ENCODE results near the gene PAK6. TPM values are rescaled to one million over a fixed set of nuclear protein-coding genes. Genes with fewer than 3 reads are reported as not detected.

PAK6 gene
- polyA plus RNA-seq, 1 donor (not counting 4 experiments of a cell fraction or from before 2014, with no cell fraction given): 11.5 TPM

DNA sequence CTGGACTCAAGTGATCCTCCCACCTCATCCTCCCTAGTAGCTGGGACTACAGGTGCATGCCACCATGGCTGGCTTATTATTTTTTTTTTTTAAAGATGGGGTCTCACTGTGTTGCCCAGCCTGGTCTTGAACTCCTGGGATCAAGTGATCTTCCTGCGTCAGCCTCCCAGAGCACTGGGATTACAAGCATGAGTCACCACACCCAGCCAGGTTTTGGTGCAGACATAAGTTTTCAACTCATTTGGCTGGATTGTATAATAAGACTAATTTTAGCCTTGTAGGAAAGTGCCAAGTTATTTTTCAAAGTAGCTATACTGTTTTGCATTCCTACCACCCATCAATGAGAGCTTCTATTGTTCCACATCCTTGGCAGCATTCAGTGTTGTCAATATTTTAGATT, 45.9 kb upstream of the PAK6 start:
- Histone ChIP-seq H3K9me1 (ENCODE audit: control insufficient read depth, extremely low read depth, insufficient read depth, low read length) (no peaks in the 10 kb centered on the region), H4K20me1 (ENCODE audit: control insufficient read depth, extremely low read depth, insufficient read depth, low read length) (no peaks in the 10 kb centered on the region), H3K9ac (ENCODE audit: control insufficient read depth, extremely low read depth, insufficient read depth, low read length) (no peak overlapping the region), H3K27me3 (ENCODE audit: control insufficient read depth, extremely low read depth, insufficient read depth, low read length) (no peaks in the 10 kb centered on the region), H3K9me3 (ENCODE audit: control insufficient read depth, low read depth, low read length) (no peaks in the 10 kb centered on the region), H3K4me3 (ENCODE audit: control insufficient read depth in 2 of 3, extremely low read depth in 1 of 3, insufficient read depth in 2 of 3, low read depth in 1 of 3, low read length in 3 of 3) (no peak overlapping the region), H3K4me2 (ENCODE audit: control insufficient read depth, extremely low read depth, insufficient read depth, low read depth, low read length) (no peak overlapping the region), H3K79me2 (ENCODE audit: control insufficient read depth, insufficient read depth, low read length) (no peaks in the 10 kb centered on the region), H3K36me3 (ENCODE audit: control insufficient read depth in 2 of 2, extremely low read depth in 1 of 2, insufficient read depth in 2 of 2, low read length in 2 of 2) (peaks cover 0 to 9% of the 10 kb centered on the region in 2 experiments), H2AFZ (ENCODE audit: control insufficient read depth, low read length) (no peak overlapping the region), H3K27ac (ENCODE audit: control insufficient read depth, insufficient read depth, low read length) (no peak overlapping the region), H3K4me1 (ENCODE audit: control insufficient read depth, extremely low read depth, insufficient read depth, low read length) (peaks cover 8% of the 10 kb centered on the region)
- DNase-seq (ENCODE audit: low read depth, low spot score) (no peak), FAIRE-seq (no peak)
- dilution Hi-C loops (cut with MboI; ENCODE audit: extremely low pct_ligation_motif_present, low sequenced_read_pairs): no loop called here
- no peak for TF ChIP-seq EZH2 (IDR thresholded peaks at IDR 0.05; ENCODE audit: low read length)
- TF ChIP-seq, protein P1, sequence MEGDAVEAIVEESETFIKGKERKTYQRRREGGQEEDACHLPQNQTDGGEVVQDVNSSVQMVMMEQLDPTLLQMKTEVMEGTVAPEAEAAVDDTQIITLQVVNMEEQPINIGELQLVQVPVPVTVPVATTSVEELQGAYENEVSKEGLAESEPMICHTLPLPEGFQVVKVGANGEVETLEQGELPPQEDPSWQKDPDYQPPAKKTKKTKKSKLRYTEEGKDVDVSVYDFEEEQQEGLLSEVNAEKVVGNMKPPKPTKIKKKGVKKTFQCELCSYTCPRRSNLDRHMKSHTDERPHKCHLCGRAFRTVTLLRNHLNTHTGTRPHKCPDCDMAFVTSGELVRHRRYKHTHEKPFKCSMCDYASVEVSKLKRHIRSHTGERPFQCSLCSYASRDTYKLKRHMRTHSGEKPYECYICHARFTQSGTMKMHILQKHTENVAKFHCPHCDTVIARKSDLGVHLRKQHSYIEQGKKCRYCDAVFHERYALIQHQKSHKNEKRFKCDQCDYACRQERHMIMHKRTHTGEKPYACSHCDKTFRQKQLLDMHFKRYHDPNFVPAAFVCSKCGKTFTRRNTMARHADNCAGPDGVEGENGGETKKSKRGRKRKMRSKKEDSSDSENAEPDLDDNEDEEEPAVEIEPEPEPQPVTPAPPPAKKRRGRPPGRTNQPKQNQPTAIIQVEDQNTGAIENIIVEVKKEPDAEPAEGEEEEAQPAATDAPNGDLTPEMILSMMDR (optimal IDR thresholded peaks at IDR 0.05 in 1 of 3, IDR thresholded peaks at IDR 0.05 in 1 of 3, conservative IDR thresholded peaks at IDR 0.05 in 1 of 3; ENCODE audit: extremely low read depth in 1 of 3, insufficient read depth in 2 of 3, low read length in 3 of 3): no peak

DNA sequence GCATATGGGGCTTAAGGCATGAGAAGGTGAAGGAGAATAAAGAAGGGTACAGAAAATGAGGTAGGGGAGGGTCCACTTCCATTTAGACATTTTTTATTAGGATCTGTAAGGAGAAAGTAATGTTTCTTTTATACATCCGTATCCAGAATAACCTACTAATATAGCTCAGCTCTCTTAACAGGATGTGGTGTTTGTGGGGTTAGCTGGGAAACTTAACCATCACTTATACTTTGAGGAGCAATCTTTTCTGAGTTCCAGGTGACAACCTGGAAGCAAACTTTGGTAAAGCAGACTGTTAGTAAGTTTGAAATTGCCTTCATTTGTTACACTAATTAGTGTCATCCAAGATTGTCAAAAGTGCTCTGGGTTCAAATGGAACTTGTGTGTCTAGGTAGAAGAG, 41.4 kb upstream of the PAK6 start:
- no peaks in the 10 kb centered on the region for H3K9me1 ChIP-seq (ENCODE audit: control insufficient read depth, extremely low read depth, insufficient read depth, low read length)
- H3K4me1 ChIP-seq (ENCODE audit: control insufficient read depth, extremely low read depth, insufficient read depth, low read length): no peaks in the 10 kb centered on the region
- no peaks in the 10 kb centered on the region for H3K27me3 ChIP-seq (ENCODE audit: control insufficient read depth, extremely low read depth, insufficient read depth, low read length)
- H2AFZ ChIP-seq (ENCODE audit: control insufficient read depth, low read length): no peak overlapping the region
- H3K27ac ChIP-seq (ENCODE audit: control insufficient read depth, insufficient read depth, low read length): no peak overlapping the region
- dilution Hi-C loops (cut with MboI; ENCODE audit: extremely low pct_ligation_motif_present, low sequenced_read_pairs): no loop called here
- H3K4me3 ChIP-seq (ENCODE audit: control insufficient read depth in 2 of 3, extremely low read depth in 1 of 3, insufficient read depth in 2 of 3, low read depth in 1 of 3, low read length in 3 of 3): no peak overlapping the region
- H3K9ac ChIP-seq (ENCODE audit: control insufficient read depth, extremely low read depth, insufficient read depth, low read length): no peak overlapping the region
- peaks cover 0 to 12% of the 10 kb centered on the region in 2 experiments for H3K36me3 ChIP-seq (ENCODE audit: control insufficient read depth in 2 of 2, extremely low read depth in 1 of 2, insufficient read depth in 2 of 2, low read length in 2 of 2)
- no peak for FAIRE-seq
- no peaks in the 10 kb centered on the region for H4K20me1 ChIP-seq (ENCODE audit: control insufficient read depth, extremely low read depth, insufficient read depth, low read length)
- TF ChIP-seq, protein P1 (optimal IDR thresholded peaks at IDR 0.05 in 1 of 3, IDR thresholded peaks at IDR 0.05 in 1 of 3, conservative IDR thresholded peaks at IDR 0.05 in 1 of 3; ENCODE audit: extremely low read depth in 1 of 3, insufficient read depth in 2 of 3, low read length in 3 of 3): no peak
- no peak for TF ChIP-seq EZH2 (IDR thresholded peaks at IDR 0.05; ENCODE audit: low read length)
- H3K9me3 ChIP-seq (ENCODE audit: control insufficient read depth, low read depth, low read length): no peaks in the 10 kb centered on the region
- no peaks in the 10 kb centered on the region for H3K79me2 ChIP-seq (ENCODE audit: control insufficient read depth, insufficient read depth, low read length)
- DNase-seq (ENCODE audit: low read depth, low spot score): no peak
- H3K4me2 ChIP-seq (ENCODE audit: control insufficient read depth, extremely low read depth, insufficient read depth, low read depth, low read length): no peak overlapping the region

Measured in keratinocyte (primary cell).